Neuron (in vitro differentiated cells): ENCODE data around the gene PCCA.
"Not testable (repeated sequence)": the region's sequence is repeated elsewhere in the genome, so short reads cannot be mapped to it uniquely, and the experiment has no call there.

Source experiments
- H2AFZ ChIP-seq: one replicate; pipeline ENCODE4 v1.6.1; 2013; ENCODE audit warnings: low read depth, mild to moderate bottlenecking, inconsistent platforms, low read length, moderate library complexity
- H3K27me3 ChIP-seq: one replicate; pipeline ENCODE4 v1.6.1; 2013; ENCODE audit warnings: low read length; ENCODE audit not compliant: insufficient read depth
- H3K36me3 ChIP-seq: one replicate; pipeline ENCODE4 v1.6.1; 2013; ENCODE audit warnings: low read length; ENCODE audit not compliant: insufficient read depth
- H3K4me1 ChIP-seq: one replicate; pipeline ENCODE4 v1.6.1; 2013; ENCODE audit warnings: low read length; ENCODE audit not compliant: insufficient read depth
- H3K4me3 ChIP-seq: 2 replicates; pipeline ENCODE4 v1.5.1; 2013; ENCODE audit warnings: mild to moderate bottlenecking, low read length, moderate library complexity
- H3K9me3 ChIP-seq: one replicate; pipeline ENCODE4 v1.6.1; 2013; ENCODE audit warnings: low read length

The PCCA gene

DNA sequence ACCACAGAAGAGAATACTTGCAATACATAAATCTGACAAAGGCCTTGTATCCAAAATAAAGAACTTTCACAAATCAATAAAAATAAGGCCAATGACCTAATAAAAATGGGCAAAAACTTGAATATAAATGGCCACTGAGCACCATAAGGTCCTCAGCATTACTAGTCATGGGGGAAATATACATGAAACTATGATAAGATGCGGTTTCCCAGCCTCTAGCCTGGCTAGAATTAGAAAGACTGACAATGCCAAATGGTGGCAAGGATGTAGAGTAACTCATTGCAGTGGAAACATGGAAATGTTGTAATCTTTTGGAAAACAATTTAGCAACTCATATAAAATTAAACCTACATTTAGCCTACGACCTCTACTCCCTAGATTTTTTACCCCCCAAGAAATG is 272.6 kb downstream of the PCCA start:
- H3K4me1 ChIP-seq, result peaks cover 35% of the 10 kb centered on the region
- H3K27me3 ChIP-seq, result no peaks in the 10 kb centered on the region
- no peak overlapping the region for H2AFZ ChIP-seq
- H3K36me3 ChIP-seq, result peaks cover 3% of the 10 kb centered on the region
- H3K4me3 ChIP-seq, result no peak overlapping the region
- no peaks in the 10 kb centered on the region for H3K9me3 ChIP-seq

DNA sequence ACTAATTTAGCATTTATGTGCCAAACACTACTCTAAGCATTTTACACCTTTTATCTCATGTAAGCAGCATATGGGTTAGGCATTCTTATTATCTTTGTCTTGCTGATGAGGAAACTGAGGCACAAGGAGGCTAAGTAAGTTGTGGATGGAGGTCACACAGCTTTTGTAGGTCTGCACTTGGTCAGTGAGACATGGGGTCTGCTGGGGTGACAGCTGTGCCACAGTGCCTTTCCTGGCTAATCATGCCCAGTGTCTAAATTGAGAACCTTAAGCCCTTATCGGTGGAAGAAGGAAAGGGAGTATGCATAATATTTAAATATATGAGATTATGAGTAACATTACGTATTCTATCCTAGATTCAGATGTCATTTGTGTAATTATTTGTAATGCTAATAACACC is 273.5 kb downstream of the PCCA start:
- Histone ChIP-seq H3K9me3 (no peaks in the 10 kb centered on the region), H3K36me3 (peaks cover 3% of the 10 kb centered on the region), H3K4me3 (no peak overlapping the region), H3K4me1 (peaks cover 39% of the 10 kb centered on the region), H2AFZ (no peak overlapping the region), H3K27me3 (no peaks in the 10 kb centered on the region)

DNA sequence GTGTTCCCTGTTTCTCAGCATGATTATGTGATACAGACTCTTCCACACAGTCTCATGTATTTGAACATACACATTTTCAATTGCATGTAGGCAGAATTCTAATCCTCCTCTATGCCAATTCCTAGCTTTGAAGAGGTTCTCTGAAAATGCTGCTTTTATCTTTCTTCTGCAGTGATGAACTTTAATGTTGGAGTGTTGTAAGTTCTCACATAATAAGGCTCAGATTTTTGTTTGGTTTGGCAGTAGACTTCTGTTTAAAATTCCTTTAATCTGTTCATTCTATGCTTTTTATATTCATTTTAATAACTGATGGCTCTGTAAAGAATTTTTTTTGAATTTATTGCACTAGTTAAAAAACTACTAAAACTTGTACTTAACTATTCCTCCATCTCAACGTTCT is 273.9 kb downstream of the PCCA start:
- Histone ChIP-seq H3K4me3 (no peak overlapping the region), H3K27me3 (no peaks in the 10 kb centered on the region), H3K36me3 (peaks cover 3% of the 10 kb centered on the region), H3K4me1 (peaks cover 39% of the 10 kb centered on the region), H2AFZ (no peak overlapping the region), H3K9me3 (no peaks in the 10 kb centered on the region)

DNA sequence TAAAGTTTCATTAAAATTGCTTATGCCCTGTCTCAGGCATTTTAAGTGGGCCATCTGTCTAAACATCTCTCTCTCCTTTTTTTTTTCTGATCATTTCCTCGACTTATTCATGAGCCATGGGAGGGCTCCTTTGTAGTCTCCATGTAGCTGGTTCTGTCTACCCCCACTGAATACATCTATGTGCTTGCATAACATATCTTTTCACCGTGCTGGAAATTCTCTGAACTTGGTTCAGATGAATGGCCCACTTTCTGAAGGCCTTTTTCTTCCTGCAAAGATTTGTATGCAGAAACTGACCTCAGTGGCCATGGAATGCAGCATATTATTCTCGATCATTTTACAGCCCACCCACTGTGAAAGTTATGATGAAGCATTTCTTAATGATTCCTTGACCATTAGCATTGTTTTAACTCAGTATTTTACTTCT is 274.4 kb downstream of the PCCA start:
- H3K4me3 ChIP-seq, result no peak overlapping the region
- no peaks in the 10 kb centered on the region for H3K27me3 ChIP-seq
- H3K9me3 ChIP-seq, result no peaks in the 10 kb centered on the region
- H3K36me3 ChIP-seq, result peaks cover 2% of the 10 kb centered on the region
- H2AFZ ChIP-seq, result no peak overlapping the region
- H3K4me1 ChIP-seq, result peaks cover 39% of the 10 kb centered on the region

DNA sequence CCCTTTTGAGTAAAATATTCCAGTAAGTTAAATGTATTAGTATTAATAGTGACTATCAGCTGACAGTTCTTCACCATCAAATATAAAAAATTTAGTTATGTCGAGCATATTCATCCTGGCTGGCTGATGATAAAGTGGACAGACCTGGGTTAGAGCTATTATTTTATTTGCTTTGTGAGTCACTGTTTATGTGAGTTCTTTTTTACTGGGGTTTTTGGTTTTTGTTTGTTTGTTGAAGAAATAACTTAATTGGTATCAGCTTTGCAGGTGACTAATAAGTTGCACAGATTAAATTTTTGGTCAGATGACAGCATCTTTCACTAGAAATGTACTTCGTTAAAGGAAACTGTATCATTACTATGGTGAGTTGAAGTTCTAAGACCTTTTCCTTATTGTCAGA is 275.0 kb downstream of the PCCA start:
- no peak overlapping the region for H2AFZ ChIP-seq
- H3K4me1 ChIP-seq, result peaks cover 39% of the 10 kb centered on the region
- no peak overlapping the region for H3K4me3 ChIP-seq
- H3K9me3 ChIP-seq, result no peaks in the 10 kb centered on the region
- H3K36me3 ChIP-seq, result peaks cover 2% of the 10 kb centered on the region
- H3K27me3 ChIP-seq, result no peaks in the 10 kb centered on the region

DNA sequence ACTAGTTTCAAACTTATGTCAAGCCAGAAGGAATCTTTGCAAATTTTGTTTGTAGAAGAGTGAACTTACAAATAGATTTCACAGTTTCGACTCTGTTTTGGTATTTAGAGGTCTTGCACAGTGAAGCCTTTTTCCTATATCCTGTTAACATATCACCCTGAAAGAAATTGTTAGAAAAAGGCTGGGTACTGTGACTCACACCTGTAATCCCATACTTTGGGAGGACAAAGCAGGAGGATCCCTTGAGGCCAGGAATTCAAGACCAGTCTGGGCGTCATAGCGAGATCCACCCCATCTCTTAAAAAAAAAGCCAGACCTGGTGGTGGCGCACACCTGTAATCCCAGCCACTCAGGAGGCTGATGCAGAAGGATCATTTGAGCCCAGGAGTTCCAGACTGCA is 275.7 kb downstream of the PCCA start:
- H2AFZ ChIP-seq, result no peak overlapping the region
- no peaks in the 10 kb centered on the region for H3K27me3 ChIP-seq
- peaks cover 39% of the 10 kb centered on the region for H3K4me1 ChIP-seq
- H3K4me3 ChIP-seq, result no peak overlapping the region
- peaks cover 6% of the 10 kb centered on the region for H3K36me3 ChIP-seq
- H3K9me3 ChIP-seq, result no peaks in the 10 kb centered on the region

DNA sequence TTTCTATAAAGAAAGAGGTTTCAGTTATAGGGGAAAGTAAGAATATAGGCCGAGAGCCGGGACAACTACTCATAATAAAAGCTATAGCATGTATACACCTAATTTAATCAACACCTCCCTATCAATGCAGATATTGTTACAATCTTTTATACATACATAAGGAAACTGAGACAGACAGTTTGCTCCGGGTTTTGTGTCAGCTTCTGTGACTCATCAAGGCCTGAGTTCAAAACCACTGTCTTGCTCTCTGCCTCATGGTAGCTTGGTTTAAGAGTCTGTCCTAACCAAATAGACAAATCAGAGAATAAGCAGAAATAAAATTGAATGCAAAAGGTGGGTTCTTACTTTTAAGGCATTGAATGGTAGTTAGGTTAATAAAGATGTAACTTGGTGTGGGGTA is 276.8 kb downstream of the PCCA start:
- no peaks in the 10 kb centered on the region for H3K9me3 ChIP-seq
- H3K36me3 ChIP-seq, result peaks cover 6% of the 10 kb centered on the region
- no peak overlapping the region for H3K4me3 ChIP-seq
- H3K27me3 ChIP-seq, result no peaks in the 10 kb centered on the region
- peaks cover 39% of the 10 kb centered on the region for H3K4me1 ChIP-seq
- no peak overlapping the region for H2AFZ ChIP-seq

DNA sequence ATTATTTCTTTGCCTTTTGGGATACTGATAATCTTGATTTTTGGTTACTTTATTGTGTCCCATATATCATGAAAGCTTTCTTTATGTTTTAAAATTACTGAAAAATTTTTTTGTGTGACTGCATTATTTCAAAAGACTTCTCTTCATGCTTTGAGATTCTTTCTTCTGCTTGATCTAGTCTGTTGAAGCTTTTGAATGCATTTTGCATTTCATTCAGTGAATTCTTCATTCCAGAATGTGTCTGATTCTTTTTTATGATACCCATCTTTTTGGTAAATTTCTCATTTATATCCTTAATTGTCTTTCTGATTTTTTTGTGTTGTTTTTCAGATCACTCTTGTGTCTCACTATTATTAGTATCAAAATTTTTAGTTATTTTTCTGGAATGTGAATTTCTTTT is 289.6 kb downstream of the PCCA start:
- H3K9me3 ChIP-seq, result peaks cover 20% of the 10 kb centered on the region

DNA sequence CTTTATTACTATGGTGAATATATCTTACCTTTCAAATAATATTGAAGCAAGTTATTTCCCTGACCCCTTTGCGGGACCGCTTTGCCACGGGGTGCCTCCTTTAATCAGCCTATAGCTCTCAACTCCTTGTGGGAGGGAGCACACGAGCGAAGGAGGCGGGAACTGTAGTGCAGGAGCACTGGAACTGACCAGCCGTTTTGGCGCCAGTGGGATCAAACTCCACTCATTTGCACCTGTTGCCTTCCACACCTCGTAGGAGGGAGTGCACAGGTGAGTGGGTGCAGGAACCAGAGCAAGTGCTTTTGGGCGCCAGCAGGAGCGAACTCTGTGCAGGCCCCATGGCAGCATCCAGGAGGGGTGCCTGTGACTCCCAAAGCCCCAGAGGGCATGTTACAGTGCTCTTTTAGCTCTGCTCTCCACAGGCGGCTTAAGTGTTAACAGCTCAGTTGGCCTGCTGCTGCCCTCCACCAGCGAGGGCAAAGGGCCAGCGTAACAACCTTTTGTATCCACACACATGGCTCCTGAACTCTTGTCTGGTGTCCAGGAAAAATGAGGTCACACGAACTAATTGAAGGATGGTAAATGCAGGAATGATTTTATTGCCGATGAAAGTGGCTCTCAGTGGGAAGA is 292.8 kb downstream of the PCCA start:
- no peaks in the 10 kb centered on the region for H3K27me3 ChIP-seq
- H3K9me3 ChIP-seq, result peaks cover 13% of the 10 kb centered on the region
- no peak overlapping the region for H3K4me3 ChIP-seq
- no peak overlapping the region for H2AFZ ChIP-seq
- no peaks in the 10 kb centered on the region for H3K36me3 ChIP-seq
- peaks cover 5% of the 10 kb centered on the region for H3K4me1 ChIP-seq

More for the DNA sequence above, 289.6 kb downstream of the PCCA start:
- H2AFZ ChIP-seq, result no peak overlapping the region
- H3K4me1 ChIP-seq, result peaks cover 5% of the 10 kb centered on the region
- peaks cover 4% of the 10 kb centered on the region for H3K36me3 ChIP-seq
- H3K4me3 ChIP-seq, result no peak overlapping the region
- H3K27me3 ChIP-seq, result no peaks in the 10 kb centered on the region

DNA sequence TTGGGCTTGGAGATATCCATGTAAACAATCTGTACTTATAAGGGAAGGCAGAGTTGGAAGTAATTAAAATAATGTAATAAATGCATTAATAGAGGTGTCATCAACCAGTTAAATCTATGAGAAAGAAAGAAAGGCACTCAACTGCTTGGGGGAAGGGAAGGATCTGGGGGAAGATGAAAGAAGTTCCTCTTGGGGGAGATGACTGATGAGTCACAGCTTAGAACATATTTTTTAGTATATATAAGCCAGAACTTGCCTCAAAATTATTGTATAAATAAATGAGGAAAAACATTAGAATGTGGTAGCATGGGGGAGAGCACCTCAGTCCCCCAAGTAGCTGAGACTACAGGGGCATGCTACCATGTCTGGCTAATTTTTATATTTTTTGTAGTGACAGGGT is 293.9 kb downstream of the PCCA start:
- H2AFZ ChIP-seq, result no peak overlapping the region
- no peak overlapping the region for H3K4me3 ChIP-seq
- peaks cover 5% of the 10 kb centered on the region for H3K4me1 ChIP-seq
- peaks cover 4% of the 10 kb centered on the region for H3K36me3 ChIP-seq
- H3K27me3 ChIP-seq, result no peaks in the 10 kb centered on the region
- peaks cover 10% of the 10 kb centered on the region for H3K9me3 ChIP-seq

DNA sequence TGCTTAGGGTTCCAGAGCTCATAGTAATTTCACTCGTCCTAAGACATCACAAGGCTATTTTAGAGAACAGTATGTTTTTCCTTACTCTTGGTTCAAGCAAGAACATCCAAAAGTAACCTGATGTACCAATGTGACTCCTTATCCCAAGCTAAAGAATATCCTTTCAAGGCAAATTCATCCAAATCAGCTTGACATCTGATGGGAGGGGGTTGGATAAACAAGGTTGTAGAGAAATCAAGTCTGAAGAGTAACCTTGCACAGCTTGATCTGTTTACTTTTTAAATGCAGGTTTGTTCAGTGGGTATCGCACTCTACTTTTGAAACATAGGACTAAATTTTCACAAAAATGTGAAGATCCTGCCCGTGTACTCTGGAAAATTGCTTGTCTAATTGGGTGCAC is 298.5 kb downstream of the PCCA start:
- no peaks in the 10 kb centered on the region for H3K27me3 ChIP-seq
- no peak overlapping the region for H2AFZ ChIP-seq
- H3K36me3 ChIP-seq, result peaks cover 4% of the 10 kb centered on the region

DNA sequence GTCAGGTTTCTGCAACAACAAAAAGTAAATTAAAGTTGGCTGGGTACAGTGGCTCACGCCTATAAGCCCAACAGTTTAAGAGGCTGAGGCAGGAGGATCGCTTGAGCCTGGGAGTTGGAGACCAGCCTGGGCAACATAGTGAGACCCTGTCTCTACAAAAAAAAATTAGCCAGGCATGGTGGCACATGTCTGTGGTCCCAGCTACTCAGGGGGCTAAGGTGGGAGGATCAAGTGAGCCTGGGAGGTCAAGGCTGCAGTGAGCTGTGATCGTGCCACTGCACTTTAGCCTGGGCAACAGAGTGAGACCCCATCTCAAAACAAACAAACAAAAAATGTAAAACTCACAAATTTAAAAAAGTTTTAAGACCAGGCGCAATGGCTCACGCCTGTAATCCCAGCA is 299.3 kb downstream of the PCCA start:
- H3K27me3 ChIP-seq, H3K36me3 ChIP-seq, H3K4me3 ChIP-seq, H3K9me3 ChIP-seq, H2AFZ ChIP-seq: not testable (repeated sequence)
- peaks cover 13% of the 10 kb centered on the region for H3K4me1 ChIP-seq

More for the DNA sequence above, 298.5 kb downstream of the PCCA start:
- no peaks in the 10 kb centered on the region for H3K9me3 ChIP-seq
- H3K4me3 ChIP-seq, result no peak overlapping the region
- H3K4me1 ChIP-seq, result peaks cover 6% of the 10 kb centered on the region

DNA sequence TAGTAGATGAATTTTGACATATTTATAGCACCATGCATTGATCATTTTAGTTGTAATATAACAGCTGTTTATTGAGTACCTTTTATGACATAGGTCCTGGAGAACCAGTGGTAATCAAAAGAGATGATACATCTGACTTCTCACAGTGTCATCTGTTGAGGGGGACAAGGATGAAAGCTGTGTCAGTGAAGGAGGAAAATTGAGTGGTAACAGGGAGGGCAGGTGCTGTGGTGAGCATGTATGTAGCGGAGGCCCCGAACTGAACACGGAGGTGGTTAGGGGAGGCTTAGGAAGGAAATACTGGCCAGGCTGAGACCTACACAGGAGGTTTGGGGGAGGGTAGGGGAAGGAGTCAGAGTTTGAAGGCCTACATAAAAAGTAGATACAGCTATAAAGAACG is 300.0 kb downstream of the PCCA start:
- Histone ChIP-seq H2AFZ (no peak overlapping the region), H3K27me3 (no peaks in the 10 kb centered on the region), H3K4me3 (no peak overlapping the region), H3K9me3 (no peaks in the 10 kb centered on the region), H3K4me1 (peaks cover 17% of the 10 kb centered on the region), H3K36me3 (peaks cover 4% of the 10 kb centered on the region)

DNA sequence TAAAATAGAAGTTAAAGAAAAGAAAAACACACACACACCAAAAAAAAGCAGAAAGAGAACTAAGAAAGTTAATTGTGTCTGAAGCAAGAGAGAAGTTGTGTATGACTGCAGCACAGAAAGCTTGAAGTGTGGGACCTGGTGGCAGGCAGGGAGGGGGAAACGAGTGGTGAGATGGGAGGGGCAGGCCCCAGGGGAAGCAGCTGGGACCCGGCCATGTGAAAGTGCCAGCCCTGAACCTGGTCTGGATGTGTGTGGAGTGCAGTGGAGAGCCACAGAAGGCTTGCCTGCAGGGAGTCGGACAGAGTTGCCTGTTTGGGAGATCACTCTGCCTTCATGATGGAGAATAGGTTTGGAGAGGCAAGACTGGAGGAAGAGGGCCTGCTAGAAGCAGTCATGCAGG is 300.7 kb downstream of the PCCA start:
- Histone ChIP-seq H2AFZ (no peak overlapping the region), H3K27me3 (no peaks in the 10 kb centered on the region), H3K4me1 (peaks cover 24% of the 10 kb centered on the region), H3K4me3 (no peak overlapping the region), H3K9me3 (no peaks in the 10 kb centered on the region), H3K36me3 (peaks cover 4% of the 10 kb centered on the region)
